GM21526 (cell line): ENCODE measurements around the gene RADIL.

Experiments
- ATAC-seq: cut with Tn5 transposase; IDR thresholded peaks from one replicate; pipeline ENCODE4 v1.9.1; 2021; ENCODE audit warnings: moderate library complexity; ENCODE audit not compliant: unreplicated experiment, low FRiP score

Gene RADIL

GRCh38 chr7:4781366-4782069 lies 102.0 kb downstream of the RADIL start:
- ATAC-seq, result no peak

GRCh38 chr7:4779118-4779517 lies 104.4 kb downstream of the RADIL start:
- no peak for ATAC-seq

- peak; percentile 23 for ATAC-seq
Measured at GRCh38 chr7:4775848-4776623, 107.5 kb downstream of the RADIL start.

GRCh38 chr7:4775250-4775847 lies 108.2 kb downstream of the RADIL start, which contains the start of gene AP5Z1:
Gene AP5Z1, plus strand, starts transcription at chr7:4775623. Its CDS starts 93 bp downstream, at chr7:4775716.
- ATAC-seq, result peak; percentile 90

GRCh38 chr7:4774658-4775249 lies 108.8 kb downstream of the RADIL start:
- ATAC-seq, result peak; percentile 21

GRCh38 chr7:4774007-4774406 lies 109.5 kb downstream of the RADIL start:
- ATAC-seq, result no peak

- no peak for ATAC-seq
Measured at GRCh38 chr7:4772306-4772705, 111.2 kb downstream of the RADIL start.

GRCh38 chr7:4771737-4772136 lies 111.8 kb downstream of the RADIL start:
- ATAC-seq, result no peak

GRCh38 chr7:4770886-4771285 lies 112.6 kb downstream of the RADIL start:
- ATAC-seq, result no peak

GRCh38 chr7:4769761-4770160 lies 113.8 kb downstream of the RADIL start:
- no peak for ATAC-seq

- ATAC-seq, result no peak
Measured at GRCh38 chr7:4768597-4769569, 114.6 kb downstream of the RADIL start.

GRCh38 chr7:4766666-4767519 lies 116.6 kb downstream of the RADIL start:
- ATAC-seq, result no peak

- ATAC-seq, result no peak
Measured at GRCh38 chr7:4765776-4766490, 117.6 kb downstream of the RADIL start.

GRCh38 chr7:4764402-4765007 lies 119.0 kb downstream of the RADIL start:
- no peak for ATAC-seq

GRCh38 chr7:4763794-4764185 lies 119.7 kb downstream of the RADIL start:
- ATAC-seq, result no peak

- ATAC-seq, result no peak
Measured at GRCh38 chr7:4763091-4763793, 120.3 kb downstream of the RADIL start.
